Breast epithelium (tissue), 4 donors: Measurements from ENCODE around the gene CDH13. TPM values are rescaled to one million over a fixed set of nuclear protein-coding genes. Genes with fewer than 3 reads are reported as not detected.

Experiments
- DNase-seq, 2 donors: peaks; one replicate each; pipeline ENCODE4 v3.0.0-alpha.2; 2019; ENCODE audit warnings: low spot score in 2 of 2
- H3K27ac ChIP-seq, 2 donors: fragments of 200-600 bp; sonication (generic) in 1 of 2; one replicate each; pipeline ENCODE4 v1.5.1; 2016 to 2019; ENCODE audit warnings: mild to moderate bottlenecking in 1 of 2
- H3K27me3 ChIP-seq, 2 donors: fragments of 200-600 bp; sonication (generic) in 1 of 2; one replicate each; pipeline versions ENCODE4 v1.5.1 to v1.6.0; 2017 to 2019; ENCODE audit warnings: control low read depth in 1 of 2, mild to moderate bottlenecking in 1 of 2
- H3K36me3 ChIP-seq: fragments of 200-600 bp; one replicate; pipeline ENCODE4 v1.5.1; 2019
- H3K4me1 ChIP-seq, 2 donors: fragments of 200-600 bp; sonication (generic); one replicate each; pipeline ENCODE4 v1.5.1; 2016 to 2019; ENCODE audit warnings: control low read depth in 1 of 2
- H3K4me3 ChIP-seq, 3 donors: fragments of 200-600 bp; sonication (generic); 1 replicate in 2 of 3; 2 replicates in 1 of 3; pipeline ENCODE4 v1.5.1; 2016 to 2019; ENCODE audit warnings: mild to moderate bottlenecking in 3 of 3, moderate library complexity in 2 of 3
- H3K9me3 ChIP-seq, 2 donors: fragments of 200-600 bp; sonication (generic) in 1 of 2; one replicate each; pipeline ENCODE4 v1.5.1; 2016 to 2019; ENCODE audit warnings: control low read depth in 1 of 2
- CTCF ChIP-seq, 3 donors: fragments of 450-650 bp; IDR thresholded peaks; one replicate each; pipeline ENCODE4 v1.5.1; 2016 to 2017; ENCODE audit warnings: antibody characterized with exemption in 3 of 3, mild to moderate bottlenecking in 3 of 3, moderate library complexity in 3 of 3
- POLR2A ChIP-seq: fragments of 450-650 bp; IDR thresholded peaks from one replicate; pipeline ENCODE4 v1.6.1; 2016; ENCODE audit warnings: antibody characterized with exemption, mild to moderate bottlenecking, moderate library complexity
- POLR2AphosphoS5 ChIP-seq, 3 donors: sonication (generic); formaldehyde crosslinking; IDR thresholded peaks; one replicate each; pipeline ENCODE4 v1.6.1; 2017; ENCODE audit warnings: antibody characterized with exemption in 3 of 3
- intact Hi-C: fragments of 100-400 bp; cut with DNase I; formaldehyde crosslinking; loops from one replicate; pipeline ENCODE4 v1.15.1; 2023; ENCODE audit warnings: low total_unique reads
- total RNA-seq, 3 donors: library from RNA; depleted of rRNA; stranded (reverse); fragments of >200 nt; gene quantifications; one replicate each; pipeline ENCODE4 v1.1.0, GENCODE V29; 2016

The CDH13 gene
- total RNA-seq, 3 donors from 2014 or later: 6.0 to 13.1 (median 11.5) TPM

- H3K27me3 ChIP-seq: no peaks in the 10 kb centered on the region
- peaks cover 0 to 5% of the 10 kb centered on the region in 2 donors for H3K9me3 ChIP-seq
- H3K36me3 ChIP-seq: no peaks in the 10 kb centered on the region
- H3K4me3 ChIP-seq: no peak overlapping the region
- DNase-seq: no peak
- TF ChIP-seq CTCF (IDR thresholded peaks at IDR 0.05) (no peak), POLR2AphosphoS5 (IDR thresholded peaks at IDR 0.05) (no peak), POLR2A (no peak)
- intact Hi-C loops: no loop called here
- H3K27ac ChIP-seq: no peak overlapping the region
- no peaks in the 10 kb centered on the region for H3K4me1 ChIP-seq
Measured at GRCh38 chr16:83356986-83357385, 730.2 kb downstream of the CDH13 start.

- H3K4me1 ChIP-seq: no peaks in the 10 kb centered on the region
- peaks cover 0 to 5% of the 10 kb centered on the region in 2 donors for H3K9me3 ChIP-seq
- H3K27me3 ChIP-seq: peaks cover 0 to 6% of the 10 kb centered on the region in 2 donors
- H3K4me3 ChIP-seq: no peak overlapping the region
- TF ChIP-seq CTCF (IDR thresholded peaks at IDR 0.05) (no peak), POLR2A (no peak), POLR2AphosphoS5 (IDR thresholded peaks at IDR 0.05) (no peak)
- H3K27ac ChIP-seq: no peak overlapping the region
- H3K36me3 ChIP-seq: no peaks in the 10 kb centered on the region
- DNase-seq: no peak
- intact Hi-C loops: no loop called here
Measured at GRCh38 chr16:83363521-83363920, 736.8 kb downstream of the CDH13 start.

- peaks cover 0 to 6% of the 10 kb centered on the region in 2 donors for H3K27me3 ChIP-seq
- H3K4me3 ChIP-seq: no peak overlapping the region
- no peaks in the 10 kb centered on the region for H3K4me1 ChIP-seq
- no peaks in the 10 kb centered on the region for H3K36me3 ChIP-seq
- intact Hi-C loops: no loop called here
- no peak for DNase-seq
- no peak overlapping the region for H3K27ac ChIP-seq
- no peak for TF ChIP-seq POLR2A
- H3K9me3 ChIP-seq: peaks cover 0 to 5% of the 10 kb centered on the region in 2 donors
Measured at GRCh38 chr16:83365166-83365565, 738.4 kb downstream of the CDH13 start.

- Histone ChIP-seq H3K4me3 (no peak overlapping the region), H3K27ac (no peak overlapping the region), H3K9me3 (peaks cover 0 to 5% of the 10 kb centered on the region in 2 donors), H3K36me3 (no peaks in the 10 kb centered on the region), H3K4me1 (no peaks in the 10 kb centered on the region), H3K27me3 (peaks cover 0 to 6% of the 10 kb centered on the region in 2 donors)
- TF ChIP-seq CTCF (IDR thresholded peaks at IDR 0.05) (no peak), POLR2A (no peak), POLR2AphosphoS5 (IDR thresholded peaks at IDR 0.05) (no peak)
- intact Hi-C loops: no loop called here
- no peak for DNase-seq
Measured at GRCh38 chr16:83366228-83366627, 739.5 kb downstream of the CDH13 start.

- Histone ChIP-seq H3K27me3 (no peaks in the 10 kb centered on the region), H3K27ac (no peak overlapping the region), H3K4me1 (no peaks in the 10 kb centered on the region), H3K4me3 (no peak overlapping the region), H3K36me3 (no peaks in the 10 kb centered on the region), H3K9me3 (no peaks in the 10 kb centered on the region)
- TF ChIP-seq CTCF (IDR thresholded peaks at IDR 0.05): no peak
- no peak for TF ChIP-seq POLR2A
- DNase-seq: no peak
- intact Hi-C loops: no loop called here
Measured at GRCh38 chr16:83374979-83375378, 748.2 kb downstream of the CDH13 start.

- Histone ChIP-seq H3K27me3 (no peaks in the 10 kb centered on the region), H3K27ac (no peak overlapping the region), H3K4me3 (no peak overlapping the region), H3K4me1 (no peaks in the 10 kb centered on the region), H3K9me3 (no peaks in the 10 kb centered on the region), H3K36me3 (no peaks in the 10 kb centered on the region)
- TF ChIP-seq POLR2AphosphoS5 (IDR thresholded peaks at IDR 0.05) (no peak), POLR2A (no peak), CTCF (IDR thresholded peaks at IDR 0.05) (no peak)
- DNase-seq: no peak
- intact Hi-C loops: no loop called here
Measured at GRCh38 chr16:83389751-83390150, 763.0 kb downstream of the CDH13 start.
